GM19239 (cell line): ENCODE results near the gene KIT.
"Not testable (repeated sequence)": the region's sequence is repeated elsewhere in the genome, so short reads cannot be mapped to it uniquely, and the experiment has no call there.

Experiments
- DNase-seq: peaks from one replicate; pipeline ENCODE4 v3.0.0; 2011; ENCODE audit warnings: low spot score; ENCODE audit not compliant: insufficient read length
- FAIRE-seq: peaks from 2 replicates; lab custom pipeline; 2011; peaks lifted over from hg19 to GRCh38; lab: Jason Lieb, UNC

Gene KIT

GRCh38 chr4:54657551-54658251 is at the start of gene KIT:
KIT (plus strand) TSS chr4:54657957; CDS start chr4:54658015, 58 bp downstream.
- DNase-seq (no peak), FAIRE-seq (no peak)

DNA sequence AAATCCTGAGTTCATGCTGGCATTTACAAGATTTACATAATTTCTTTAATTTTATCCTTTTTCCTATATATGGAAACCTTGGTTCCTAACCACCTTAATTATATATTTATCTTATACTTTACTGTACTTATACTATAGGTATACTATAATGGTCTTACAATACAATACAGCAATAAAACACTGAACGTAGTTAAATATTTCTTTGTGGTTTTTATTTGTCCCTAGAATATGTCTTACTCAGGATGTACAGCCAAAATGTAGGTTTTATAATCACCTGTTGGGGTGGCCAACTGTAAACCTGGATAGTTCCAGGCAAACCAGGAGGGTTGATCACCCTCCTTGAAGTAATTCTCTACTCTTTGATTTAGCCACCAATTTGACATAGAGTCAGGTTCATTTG is 48.4 kb upstream of the KIT start:
- no peak for DNase-seq
- no peak for FAIRE-seq

- FAIRE-seq (no peak), DNase-seq (no peak)
Measured at GRCh38 chr4:54614149-54614548, 43.6 kb upstream of the KIT start.

DNA sequence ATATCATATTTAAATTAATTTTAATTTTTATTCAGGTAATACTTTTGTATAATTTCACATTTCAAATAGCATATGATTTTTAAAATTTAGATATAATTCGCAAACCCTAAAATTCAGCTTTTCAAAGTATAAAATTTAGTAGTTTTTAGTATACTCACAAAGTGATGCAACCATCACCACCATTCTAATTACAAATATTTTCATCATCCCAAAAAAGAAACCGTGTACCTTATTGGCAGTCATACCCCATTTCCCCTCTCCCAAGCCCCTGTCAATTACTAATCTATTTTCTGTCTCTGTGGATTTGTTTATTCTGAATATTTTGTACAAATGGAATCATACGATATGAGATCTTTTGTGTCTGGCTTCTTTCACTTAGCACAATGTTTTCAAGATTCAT is 37.0 kb upstream of the KIT start:
- no peak for DNase-seq
- no peak for FAIRE-seq

DNA sequence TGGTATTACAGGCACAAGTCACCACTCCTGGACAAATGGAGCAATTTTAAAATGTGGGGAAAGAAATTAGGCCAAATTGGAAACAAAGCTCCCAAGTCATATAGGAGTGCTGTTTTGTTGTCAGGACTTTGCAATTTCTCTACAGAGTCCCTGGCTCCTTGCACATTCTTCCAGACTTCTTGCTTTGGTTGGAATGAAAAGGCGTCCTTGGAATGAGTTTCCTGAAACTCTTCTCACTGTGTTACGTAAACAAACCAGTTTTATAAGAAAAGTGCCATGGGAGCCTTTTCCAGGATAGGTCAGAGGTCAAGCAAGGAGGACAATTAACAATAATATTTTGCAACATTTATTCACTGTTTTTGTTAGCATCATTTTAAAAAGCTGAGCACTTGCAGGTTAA is 32.4 kb upstream of the KIT start:
- FAIRE-seq (no peak), DNase-seq (no peak)

GRCh38 chr4:54626113-54626512 is 31.6 kb upstream of the KIT start:
- no peak for FAIRE-seq
- DNase-seq = no peak

- DNase-seq = no peak
- FAIRE-seq = no peak
Measured at GRCh38 chr4:54632537-54632936, 25.2 kb upstream of the KIT start.

GRCh38 chr4:54633102-54633740 is 24.5 kb upstream of the KIT start:
- not testable (repeated sequence) for FAIRE-seq, DNase-seq

DNA sequence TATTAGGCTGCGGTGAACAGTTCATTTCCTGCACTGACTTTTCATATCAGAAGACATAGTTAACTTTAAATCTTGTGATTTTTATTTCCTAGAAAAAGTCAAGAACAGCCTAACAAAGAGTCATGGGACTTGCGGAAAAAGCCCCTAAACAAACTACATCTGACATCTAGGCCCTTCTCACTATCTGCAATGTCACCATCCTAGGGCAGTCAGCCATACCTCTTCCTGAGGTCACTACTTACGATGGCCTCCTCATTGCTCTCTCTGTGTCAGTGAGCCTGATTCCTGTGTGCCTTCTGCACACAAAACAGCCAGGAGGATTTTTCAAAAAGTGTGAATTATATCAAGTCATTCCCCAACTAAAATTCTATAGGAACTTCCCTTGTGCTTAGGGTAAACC is 22.4 kb upstream of the KIT start:
- FAIRE-seq = no peak
- no peak for DNase-seq

GRCh38 chr4:54637325-54637724 is 20.4 kb upstream of the KIT start:
- DNase-seq (no peak), FAIRE-seq (no peak)

DNA sequence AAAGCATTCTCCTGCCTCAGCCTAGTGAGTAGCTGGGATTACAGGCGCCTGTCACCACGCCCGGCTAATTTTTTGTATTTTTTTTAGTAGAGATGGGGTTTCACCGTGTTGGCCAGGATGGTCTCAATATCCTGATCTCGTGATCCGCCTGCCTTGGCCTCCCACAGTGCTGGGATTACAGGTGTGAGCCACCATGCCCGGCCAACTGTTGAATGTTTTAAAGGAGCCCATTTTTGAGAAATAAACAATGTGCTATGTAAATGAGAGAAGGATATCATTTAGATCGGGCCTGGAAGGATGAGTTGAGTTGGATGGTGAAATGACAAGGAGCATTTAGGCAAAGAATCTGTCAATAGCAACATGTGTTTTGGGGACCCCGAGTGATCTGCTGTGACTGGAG is 16.7 kb upstream of the KIT start:
- DNase-seq, FAIRE-seq: not testable (repeated sequence)

DNA sequence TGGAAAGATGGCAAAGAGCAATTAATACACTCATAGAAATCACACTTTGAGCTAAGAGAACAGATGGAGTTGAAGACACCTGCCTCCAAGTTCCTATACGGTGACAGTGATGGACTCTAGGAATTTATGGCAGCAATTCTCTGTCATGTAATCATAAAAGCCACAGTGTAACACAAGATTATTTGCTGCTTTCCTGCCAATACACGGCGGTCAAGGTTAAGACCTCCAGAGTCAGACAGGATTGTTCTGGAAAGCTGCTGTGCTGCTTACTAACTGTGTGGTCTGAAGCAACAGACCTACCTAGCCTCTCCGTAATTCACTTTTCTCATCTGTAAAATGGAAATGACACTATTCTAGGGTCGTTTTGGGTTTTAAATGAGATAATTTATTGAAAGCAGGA is 14.6 kb upstream of the KIT start:
- FAIRE-seq = no peak
- DNase-seq = no peak

DNA sequence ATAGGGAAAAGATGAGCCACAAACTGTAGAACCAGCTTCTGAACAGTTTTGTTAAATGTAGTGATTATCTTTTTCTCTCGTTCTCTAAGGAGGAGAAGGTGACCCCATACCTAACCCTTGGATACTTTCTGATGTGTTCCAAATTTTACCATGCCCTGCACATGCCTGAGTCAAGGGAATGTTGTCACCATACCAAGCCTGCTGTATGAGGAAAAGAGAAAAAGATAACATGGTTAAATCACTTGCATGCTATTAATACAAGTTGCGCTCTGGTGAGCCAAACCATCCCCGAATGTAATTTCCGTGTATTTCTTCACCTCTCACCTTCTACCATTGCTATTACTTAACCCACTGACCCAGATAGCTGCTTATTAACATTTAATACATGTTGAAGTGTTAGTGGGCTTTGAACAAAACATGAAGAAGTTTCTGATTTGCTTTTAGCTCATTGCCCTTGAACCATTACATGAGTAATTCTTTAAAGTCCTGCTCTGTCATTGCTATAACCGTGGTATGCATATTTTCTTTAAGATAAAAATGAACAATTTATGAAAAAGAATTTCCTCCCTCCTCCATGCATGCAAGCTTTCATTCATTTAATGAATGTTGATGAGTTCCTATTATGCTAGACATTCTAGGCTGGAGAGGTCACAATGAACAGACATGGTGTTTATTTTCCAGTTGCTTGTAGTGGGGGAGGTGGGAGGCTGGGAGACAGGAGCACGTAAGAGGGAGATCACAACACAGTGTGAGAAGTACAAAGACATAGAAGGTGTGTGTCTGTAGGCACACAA is 13.6 kb upstream of the KIT start:
- DNase-seq (no peak), FAIRE-seq (no peak)

GRCh38 chr4:54645830-54646229 is 11.9 kb upstream of the KIT start:
- FAIRE-seq (no peak), DNase-seq (no peak)

- FAIRE-seq (no peak), DNase-seq (no peak)
Measured at GRCh38 chr4:54647070-54647469, 10.7 kb upstream of the KIT start.

DNA sequence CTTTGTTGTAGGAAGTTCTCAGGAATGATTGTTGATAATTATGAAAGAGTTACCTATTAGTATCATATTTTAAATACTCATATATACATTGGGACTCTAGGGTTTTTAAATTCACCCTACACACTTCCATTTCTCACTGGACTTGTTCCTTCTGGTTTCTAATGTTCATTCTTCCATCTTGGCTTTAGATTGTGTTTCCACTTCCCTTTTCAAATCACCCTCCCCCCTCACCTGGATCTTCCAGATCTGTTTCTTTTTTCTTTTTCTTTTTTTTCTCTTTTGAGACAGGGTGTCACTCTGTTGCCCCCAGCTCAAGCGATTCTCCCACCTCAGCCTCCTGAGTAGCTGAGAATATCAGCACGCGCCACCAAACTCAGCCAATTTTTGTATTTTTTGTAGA is 6.7 kb upstream of the KIT start:
- FAIRE-seq (no peak), DNase-seq (no peak)

GRCh38 chr4:54654753-54655152 is 3.0 kb upstream of the KIT start:
- no peak for FAIRE-seq
- DNase-seq = no peak

DNA sequence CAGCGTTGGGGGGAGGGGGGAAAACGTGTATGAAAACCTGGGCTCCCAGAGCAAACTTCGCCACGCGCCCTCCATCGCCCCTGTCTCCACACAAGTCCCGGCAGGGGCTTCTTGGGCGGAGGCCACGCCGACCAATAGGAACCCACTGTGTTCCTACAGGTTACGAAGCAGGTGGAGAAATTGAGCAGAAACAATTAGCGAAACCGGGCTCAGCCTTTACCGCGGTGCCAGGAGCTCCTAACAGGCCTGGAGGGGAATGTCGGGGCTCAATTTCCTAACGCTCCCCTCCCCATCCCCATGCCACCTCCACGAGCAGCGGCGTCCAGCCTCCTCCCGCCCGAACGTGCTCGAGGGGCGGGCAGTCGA is 589 bp upstream of the KIT start:
- FAIRE-seq (no peak), DNase-seq (no peak)

- DNase-seq = no peak
- FAIRE-seq = no peak
Measured at GRCh38 chr4:54658252-54659093, 716 bp downstream of the KIT start.

DNA sequence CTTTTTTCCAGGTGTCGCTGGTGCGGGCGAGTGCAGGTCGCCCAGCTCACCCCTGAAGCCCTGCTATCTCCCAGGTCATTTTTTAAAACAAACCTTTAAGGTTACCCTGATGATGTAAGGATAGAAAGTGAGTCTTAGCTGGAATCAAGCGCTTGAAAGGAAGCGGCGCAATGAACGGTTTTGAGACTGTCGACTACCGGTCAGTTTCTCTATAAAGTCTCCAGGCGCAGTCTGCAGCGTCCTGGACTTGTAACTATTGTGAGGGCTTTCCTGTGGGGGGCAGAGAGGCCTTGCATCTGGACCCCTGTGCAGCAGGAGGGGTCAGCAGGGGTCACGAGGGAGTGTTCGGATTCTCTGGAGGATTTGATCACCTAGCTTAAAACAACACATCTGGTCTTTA is 1.6 kb downstream of the KIT start:
- no peak for FAIRE-seq
- DNase-seq = no peak
